Hepatocyte (in vitro differentiated cells): ENCODE data around the gene ATXN1. TPM values are rescaled to one million over a fixed set of nuclear protein-coding genes. Genes with fewer than 3 reads are reported as not detected.

ENCODE experiments used
- DNase-seq: peaks from one replicate; pipeline ENCODE4 v3.0.0-alpha.2; 2016; ENCODE audit warnings: low spot score
- H2AFZ ChIP-seq: fragments of 200-600 bp; sonication (generic); 2 replicates; pipeline ENCODE4 v1.6.0; 2016; ENCODE audit warnings: antibody characterized with exemption, mild to moderate bottlenecking
- H3K27ac ChIP-seq: fragments of 200-600 bp; sonication (generic); 2 replicates; pipeline ENCODE4 v1.5.1; 2016; ENCODE audit warnings: mild to moderate bottlenecking
- H3K27me3 ChIP-seq: fragments of 200-600 bp; sonication (generic); 2 replicates; pipeline ENCODE4 v1.6.1; 2016
- H3K36me3 ChIP-seq: fragments of 200-600 bp; sonication (generic); replicated peaks from 2 replicates; pipeline ENCODE4 v1.5.1; 2016; ENCODE audit warnings: low read depth; ENCODE audit not compliant: insufficient read depth
- H3K4me1 ChIP-seq: fragments of 200-600 bp; sonication (generic); 2 replicates; pipeline ENCODE4 v1.5.1; 2016; ENCODE audit warnings: mild to moderate bottlenecking, moderate library complexity; ENCODE audit not compliant: insufficient read depth
- H3K4me2 ChIP-seq: fragments of 200-600 bp; sonication (generic); 2 replicates; pipeline ENCODE4 v1.6.0; 2016
- H3K4me3 ChIP-seq: fragments of 200-600 bp; sonication (generic); 2 replicates; pipeline ENCODE4 v1.5.1; 2016; ENCODE audit warnings: mild to moderate bottlenecking
- H3K79me2 ChIP-seq: fragments of 200-600 bp; sonication (generic); 2 replicates; pipeline ENCODE4 v1.6.0; 2017; ENCODE audit warnings: mild to moderate bottlenecking
- H3K9me2 ChIP-seq: fragments of 200-600 bp; sonication (generic); replicated peaks from 2 replicates; pipeline ENCODE4 v1.6.0; 2017; ENCODE audit warnings: mild to moderate bottlenecking; ENCODE audit not compliant: insufficient read depth
- H3K9me3 ChIP-seq: fragments of 200-600 bp; sonication (generic); 2 replicates; pipeline ENCODE4 v1.5.1; 2016; ENCODE audit warnings: low read depth, mild to moderate bottlenecking
- H4K20me1 ChIP-seq: fragments of 200-600 bp; sonication (generic); 2 replicates; pipeline ENCODE4 v1.6.0; 2016; ENCODE audit warnings: mild to moderate bottlenecking; ENCODE audit not compliant: insufficient read depth, poor library complexity, severe bottlenecking
- EZH2 ChIP-seq: fragments of 200-600 bp; sonication (generic); IDR thresholded peaks from 2 replicates; pipeline ENCODE4 v1.6.1; 2016; ENCODE audit warnings: antibody characterized with exemption, mild to moderate bottlenecking, borderline replicate concordance
- EZH2phosphoT487 ChIP-seq: fragments of 200-600 bp; sonication (generic); IDR thresholded peaks from one replicate; pipeline ENCODE4 v1.6.1; 2018; ENCODE audit warnings: antibody characterized with exemption, mild to moderate bottlenecking, low read depth, moderate library complexity; ENCODE audit not compliant: unreplicated experiment, severe bottlenecking
- WGBS: methylation state at CpG from one replicate; pipeline ENCODE4 v1.1.6; 2016; ENCODE audit warnings: low lambda C conversion rate; ENCODE audit errors: missing lambda C conversion rate; 5-methylcytosine and 5-hydroxymethylcytosine counted together
- polyA plus RNA-seq: library from polyadenylated mRNA; unstranded; fragments of >200 nt; fragmentation: Nextera tagmentation; extraction: Ambion mirVana; gene quantifications from 2 replicates; pipeline ENCODE4 v1.2.1, GENCODE V29; 2016
- total RNA-seq: library from RNA; depleted of rRNA; stranded (reverse); fragments of >200 nt; gene quantifications from 2 replicates; pipeline ENCODE4 v1.2.3, GENCODE V29; 2014
- TF ChIP-seq, protein P1 (sequence below): fragments of 200-600 bp; sonication (generic); IDR thresholded peaks from 2 replicates; pipeline ENCODE4 v1.5.1; 2016; ENCODE audit warnings: antibody characterized with exemption, mild to moderate bottlenecking; ENCODE audit not compliant: poor library complexity

ATXN1 gene
- total and polyA plus RNA-seq, 2 experiments from 2014 or later = 14.7 to 32.6 TPM

GRCh38 chr6:16301511-16301910 is 459.7 kb downstream of the ATXN1 start:
- Histone ChIP-seq H3K36me3 (no peaks in the 10 kb centered on the region), H3K4me2 (no peak overlapping the region), H4K20me1 (no peaks in the 10 kb centered on the region), H3K9me3 (no peaks in the 10 kb centered on the region), H3K4me3 (no peak overlapping the region), H3K27ac (no peak overlapping the region), H3K79me2 (no peaks in the 10 kb centered on the region), H3K27me3 (no peaks in the 10 kb centered on the region), H2AFZ (no peak overlapping the region), H3K4me1 (no peaks in the 10 kb centered on the region), H3K9me2 (no peaks in the 10 kb centered on the region)
- 84% methylated on average over 7 of the region's 7 CpGs for WGBS
- TF ChIP-seq EZH2 (no peak), EZH2phosphoT487 (no peak)
- TF ChIP-seq, protein P1, sequence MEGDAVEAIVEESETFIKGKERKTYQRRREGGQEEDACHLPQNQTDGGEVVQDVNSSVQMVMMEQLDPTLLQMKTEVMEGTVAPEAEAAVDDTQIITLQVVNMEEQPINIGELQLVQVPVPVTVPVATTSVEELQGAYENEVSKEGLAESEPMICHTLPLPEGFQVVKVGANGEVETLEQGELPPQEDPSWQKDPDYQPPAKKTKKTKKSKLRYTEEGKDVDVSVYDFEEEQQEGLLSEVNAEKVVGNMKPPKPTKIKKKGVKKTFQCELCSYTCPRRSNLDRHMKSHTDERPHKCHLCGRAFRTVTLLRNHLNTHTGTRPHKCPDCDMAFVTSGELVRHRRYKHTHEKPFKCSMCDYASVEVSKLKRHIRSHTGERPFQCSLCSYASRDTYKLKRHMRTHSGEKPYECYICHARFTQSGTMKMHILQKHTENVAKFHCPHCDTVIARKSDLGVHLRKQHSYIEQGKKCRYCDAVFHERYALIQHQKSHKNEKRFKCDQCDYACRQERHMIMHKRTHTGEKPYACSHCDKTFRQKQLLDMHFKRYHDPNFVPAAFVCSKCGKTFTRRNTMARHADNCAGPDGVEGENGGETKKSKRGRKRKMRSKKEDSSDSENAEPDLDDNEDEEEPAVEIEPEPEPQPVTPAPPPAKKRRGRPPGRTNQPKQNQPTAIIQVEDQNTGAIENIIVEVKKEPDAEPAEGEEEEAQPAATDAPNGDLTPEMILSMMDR = no peak
- DNase-seq = no peak

DNA sequence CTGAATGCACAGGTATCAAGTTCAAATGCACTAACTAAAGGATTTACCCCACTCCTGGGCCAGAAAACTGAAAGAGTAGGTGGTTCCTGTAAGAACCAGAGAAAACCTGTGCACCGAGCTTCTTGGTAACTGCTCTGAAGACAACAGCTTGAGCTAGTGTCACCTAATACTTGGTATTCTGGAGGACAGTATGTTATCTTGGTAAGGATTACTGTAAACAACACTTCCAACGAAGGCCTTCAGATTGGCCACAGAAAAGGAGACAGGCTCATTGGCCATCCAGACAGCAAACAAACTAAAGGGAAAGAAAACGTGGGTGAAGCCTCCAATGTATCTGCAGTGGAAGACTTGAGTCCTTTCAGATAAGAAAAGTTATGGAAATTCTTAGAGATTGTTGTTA is 461.4 kb downstream of the ATXN1 start:
- Histone ChIP-seq H3K79me2 (no peaks in the 10 kb centered on the region), H2AFZ (no peak overlapping the region), H3K4me3 (no peak overlapping the region), H3K27me3 (no peaks in the 10 kb centered on the region), H3K9me2 (no peaks in the 10 kb centered on the region), H3K36me3 (no peaks in the 10 kb centered on the region), H3K9me3 (no peaks in the 10 kb centered on the region), H3K4me1 (no peaks in the 10 kb centered on the region), H3K4me2 (no peak overlapping the region), H3K27ac (no peak overlapping the region), H4K20me1 (no peaks in the 10 kb centered on the region)
- TF ChIP-seq EZH2phosphoT487 (no peak), EZH2 (no peak)
- TF ChIP-seq, protein P1 = no peak
- 74% methylated on average over 3 of the region's 3 CpGs for WGBS
- DNase-seq = no peak

- no peak for TF ChIP-seq EZH2
- no peak for TF ChIP-seq EZH2phosphoT487
- TF ChIP-seq, protein P1 = no peak
- no peaks in the 10 kb centered on the region for H3K79me2 ChIP-seq
- H3K4me2 ChIP-seq = no peak overlapping the region
- 97% methylated on average over 7 of the region's 7 CpGs for WGBS
- DNase-seq = no peak
- no peaks in the 10 kb centered on the region for H3K27me3 ChIP-seq
- no peaks in the 10 kb centered on the region for H3K9me3 ChIP-seq
- no peak overlapping the region for H2AFZ ChIP-seq
- H3K27ac ChIP-seq = no peak overlapping the region
- H3K36me3 ChIP-seq = no peaks in the 10 kb centered on the region
- no peaks in the 10 kb centered on the region for H3K4me1 ChIP-seq
- H3K4me3 ChIP-seq = no peak overlapping the region
- no peaks in the 10 kb centered on the region for H4K20me1 ChIP-seq
- no peaks in the 10 kb centered on the region for H3K9me2 ChIP-seq
These were observed 465.1 kb downstream of the ATXN1 start for GRCh38 chr6:16296061-16296670.

DNA sequence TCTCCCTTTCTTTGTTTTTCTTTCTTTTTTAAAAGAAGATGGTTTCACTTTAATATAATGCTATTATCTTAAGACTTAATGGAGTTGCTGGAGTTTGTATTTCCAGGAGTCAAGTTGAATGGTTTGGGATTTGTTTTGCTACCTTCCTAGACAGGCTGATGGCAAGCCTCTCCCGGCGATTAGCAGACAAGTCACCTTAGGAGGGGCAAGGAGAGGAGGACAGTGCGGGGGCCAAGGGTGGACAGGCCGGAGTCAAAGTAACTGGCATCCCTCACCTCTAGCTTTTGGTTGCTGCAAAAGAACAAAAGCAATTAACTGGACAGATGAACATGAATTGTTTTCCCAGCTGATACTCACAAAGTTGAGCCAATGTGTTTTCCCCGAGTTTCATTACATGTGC is 465.8 kb downstream of the ATXN1 start:
- no peaks in the 10 kb centered on the region for H3K9me2 ChIP-seq
- no peak overlapping the region for H3K27ac ChIP-seq
- H3K27me3 ChIP-seq = no peaks in the 10 kb centered on the region
- H3K9me3 ChIP-seq = no peaks in the 10 kb centered on the region
- no peaks in the 10 kb centered on the region for H4K20me1 ChIP-seq
- DNase-seq = no peak
- no peak overlapping the region for H3K4me2 ChIP-seq
- TF ChIP-seq, protein P1 = no peak
- TF ChIP-seq EZH2phosphoT487 = no peak
- TF ChIP-seq EZH2 = no peak
- no peak overlapping the region for H2AFZ ChIP-seq
- H3K4me3 ChIP-seq = no peak overlapping the region
- no peaks in the 10 kb centered on the region for H3K4me1 ChIP-seq
- WGBS = 94% methylated on average over 5 of the region's 5 CpGs
- no peaks in the 10 kb centered on the region for H3K79me2 ChIP-seq
- H3K36me3 ChIP-seq = no peaks in the 10 kb centered on the region
